ENCODE measurements around the gene VRK3.

Gene VRK3

DNA sequence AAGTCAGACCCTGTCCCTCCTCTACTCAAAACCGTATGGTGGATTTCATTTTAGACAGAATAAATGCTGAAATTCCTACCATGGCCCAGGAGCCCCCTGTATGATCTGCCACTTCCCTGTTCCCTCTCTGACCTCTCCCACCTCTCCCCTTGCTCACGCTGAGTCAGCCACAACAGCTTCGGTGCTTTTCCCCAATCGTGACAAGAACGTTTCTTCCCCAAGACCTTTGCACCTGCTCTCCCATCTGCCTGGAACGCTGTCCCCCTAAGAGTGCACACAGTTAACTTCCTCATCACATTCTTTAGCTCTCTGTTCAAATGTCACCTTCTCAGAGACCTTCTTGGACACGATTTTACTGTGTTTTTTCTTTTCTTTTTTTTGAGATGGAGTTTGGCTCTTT is 2.3 kb downstream of the VRK3 start:
- in situ Hi-C loops (cut with HindIII; ENCODE audit: low sequenced_read_pairs) = no loop called here
- no peak for TF ChIP-seq CTCF (IDR thresholded peaks at IDR 0.05; ENCODE audit: low read depth, low read length, missing control alignments)

DNA sequence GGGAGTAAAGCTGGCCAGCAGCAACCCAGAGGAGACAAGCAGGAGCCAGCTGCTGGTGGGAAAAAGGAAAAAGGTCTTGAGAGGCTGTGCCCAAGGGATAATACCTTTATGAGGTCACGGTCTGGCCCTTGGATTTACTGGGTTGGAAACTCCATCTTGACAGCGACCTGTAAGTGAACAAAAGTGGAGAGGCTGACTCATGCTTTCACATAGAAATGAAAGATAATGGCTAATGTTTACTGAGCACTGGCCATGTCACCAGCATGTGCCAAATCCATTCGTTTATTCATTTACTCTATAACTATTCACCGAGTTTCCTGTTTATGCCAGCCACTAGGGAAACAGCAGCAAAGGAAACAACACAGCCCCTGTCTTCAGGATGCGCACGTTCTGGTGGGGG is 4.7 kb downstream of the VRK3 start:
- no peak for DNase-seq (ENCODE audit: low read depth)
- no peak for TF ChIP-seq CTCF (IDR thresholded peaks at IDR 0.05; ENCODE audit: low read depth, low read length, missing control alignments)
- in situ Hi-C loops (cut with HindIII; ENCODE audit: low sequenced_read_pairs) = no loop called here
- H3K4me3 ChIP-seq (ENCODE audit: low read depth, low read length) = no peak overlapping the region

More for the DNA sequence above, 2.3 kb downstream of the VRK3 start:
- H3K4me3 ChIP-seq (ENCODE audit: low read depth, low read length) = no peak overlapping the region
- no peak for DNase-seq (ENCODE audit: low read depth)

- in situ Hi-C loops (cut with HindIII; ENCODE audit: low sequenced_read_pairs) = no loop called here
- no peak for TF ChIP-seq CTCF (IDR thresholded peaks at IDR 0.05; ENCODE audit: low read depth, low read length, missing control alignments)
- DNase-seq (ENCODE audit: low read depth) = no peak
- H3K4me3 ChIP-seq (ENCODE audit: low read depth, low read length) = no peak overlapping the region
Measured at GRCh38 chr19:50016225-50016807, 8.9 kb downstream of the VRK3 start.

DNA sequence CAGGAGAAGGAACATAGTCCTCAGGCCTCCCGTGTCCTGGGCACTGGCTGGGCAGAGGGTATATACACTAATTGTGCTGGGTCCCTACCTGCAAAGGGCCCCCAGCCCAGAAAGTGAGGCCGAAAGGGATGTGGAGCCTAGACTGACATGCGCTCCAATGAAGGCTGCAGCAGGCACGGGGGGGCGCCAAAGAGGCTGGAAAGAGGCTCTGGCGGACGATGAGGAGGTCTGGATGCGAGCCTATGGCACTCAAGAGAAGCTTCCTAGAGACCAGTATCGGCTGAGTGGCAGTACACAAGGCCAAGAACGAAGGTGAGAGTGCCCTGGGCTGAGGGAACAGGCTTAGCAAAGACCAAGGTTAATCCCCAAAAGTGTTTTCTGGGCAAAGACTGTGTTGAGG is 16.6 kb downstream of the VRK3 start:
- H3K4me3 ChIP-seq (ENCODE audit: low read depth, low read length) = no peak overlapping the region
- no peak for DNase-seq (ENCODE audit: low read depth)
- peak; percentile 22 for TF ChIP-seq CTCF (IDR thresholded peaks at IDR 0.05; ENCODE audit: low read depth, low read length, missing control alignments)
- in situ Hi-C loops (cut with HindIII; ENCODE audit: low sequenced_read_pairs) = loop anchor here (5.0 kb wide), 1 partner anchor 96 kb away; no protein-coding TSS in a partner anchor

DNA sequence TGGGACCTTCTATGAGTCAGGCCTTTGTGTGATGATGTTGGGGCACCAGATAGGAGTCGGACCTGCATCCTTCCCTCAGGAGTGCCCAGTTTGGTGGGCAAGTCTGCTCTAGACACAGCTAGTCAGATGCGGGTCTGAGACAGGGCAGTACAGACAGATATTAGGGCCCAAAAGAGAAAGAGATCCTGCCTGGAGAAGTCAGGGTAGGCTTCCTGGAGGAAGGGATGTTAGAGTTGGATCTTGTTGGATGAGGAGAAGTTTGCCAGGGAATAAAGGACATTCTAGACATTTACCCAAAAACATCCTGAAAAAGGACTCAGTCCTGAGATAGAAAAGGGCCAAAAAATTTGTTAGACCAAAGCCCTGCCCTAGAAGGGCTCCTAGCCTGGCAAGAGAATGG is 17.2 kb downstream of the VRK3 start:
- TF ChIP-seq CTCF (IDR thresholded peaks at IDR 0.05; ENCODE audit: low read depth, low read length, missing control alignments) = no peak
- in situ Hi-C loops (cut with HindIII; ENCODE audit: low sequenced_read_pairs) = loop anchor here (5.0 kb wide), 1 partner anchor 96 kb away; no protein-coding TSS in a partner anchor
- no peak for DNase-seq (ENCODE audit: low read depth)
- no peak overlapping the region for H3K4me3 ChIP-seq (ENCODE audit: low read depth, low read length)

- no peak for TF ChIP-seq CTCF (IDR thresholded peaks at IDR 0.05; ENCODE audit: low read depth, low read length, missing control alignments)
- no peak overlapping the region for H3K4me3 ChIP-seq (ENCODE audit: low read depth, low read length)
- in situ Hi-C loops (cut with HindIII; ENCODE audit: low sequenced_read_pairs) = loop anchor here (5.0 kb wide), 1 partner anchor 95 kb away; no protein-coding TSS in a partner anchor
- no peak for DNase-seq (ENCODE audit: low read depth)
Measured at GRCh38 chr19:50007170-50007569, 18.0 kb downstream of the VRK3 start.
